Measurements from ENCODE around the gene ATAD3A.

Gene ATAD3A

DNA sequence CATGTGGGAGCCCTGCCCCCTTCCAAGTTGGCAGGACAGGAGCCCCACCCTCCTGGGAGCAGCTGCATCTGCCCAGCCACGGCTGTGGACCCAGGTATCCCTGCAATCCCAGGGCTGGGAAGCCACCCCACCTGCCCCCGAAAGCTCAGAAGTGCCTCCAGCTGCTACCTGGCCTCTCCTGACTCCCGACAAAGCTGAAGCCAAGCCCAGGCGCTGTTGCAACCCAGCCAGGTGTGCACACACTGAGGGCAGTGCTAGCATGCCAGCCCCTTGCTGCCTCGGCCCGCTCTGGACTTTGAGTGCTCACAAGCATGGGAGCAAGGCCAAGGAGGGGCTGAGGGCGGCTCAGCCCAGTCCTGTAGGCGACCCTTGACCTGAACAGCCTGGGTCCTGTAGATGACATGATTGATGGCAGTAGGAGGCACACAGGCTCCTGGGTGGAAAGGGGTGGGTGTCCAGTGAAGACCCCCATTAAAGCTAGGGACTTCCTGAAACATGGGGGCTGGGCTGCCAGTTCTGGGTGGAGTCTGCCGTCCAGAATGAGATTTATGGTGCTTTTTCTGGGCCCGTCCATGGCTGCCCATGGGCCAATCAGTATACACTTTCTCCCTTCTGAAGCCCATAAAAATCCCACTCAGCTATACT, 65.5 kb downstream of the ATAD3A start:
- DNase-seq (ENCODE audit: low read depth in 1 of 2, low spot score in 1 of 2) = no peak

DNA sequence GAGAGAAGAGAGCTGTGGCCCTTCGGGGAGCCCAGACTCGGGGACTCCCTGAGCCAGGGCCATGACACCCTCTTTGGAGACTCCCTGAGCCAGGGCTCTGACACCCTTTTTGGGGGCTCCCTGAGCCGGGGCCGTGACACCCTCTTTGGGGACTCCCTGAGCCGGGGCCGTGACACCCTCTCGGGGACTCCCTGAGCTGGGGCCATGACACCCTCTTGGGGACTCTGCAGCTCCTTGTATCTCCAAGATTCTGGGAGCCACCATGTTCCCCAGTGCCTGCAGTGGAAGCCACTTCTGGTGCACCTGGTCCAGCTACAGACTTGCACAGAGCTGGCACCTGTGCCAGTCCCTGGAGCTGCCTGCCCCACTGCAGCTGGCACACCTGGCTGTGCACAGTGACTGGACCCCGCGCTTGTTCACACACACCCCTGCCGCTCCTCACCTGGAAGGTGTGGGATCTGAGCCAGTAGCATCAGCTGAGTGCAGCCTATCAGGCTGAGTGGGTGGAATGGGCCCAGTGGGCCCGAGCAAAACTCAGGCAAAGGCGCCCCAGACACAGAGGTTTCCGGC, 66.5 kb downstream of the ATAD3A start:
- no peak for DNase-seq (ENCODE audit: low read depth in 1 of 2, low spot score in 1 of 2)

GRCh38 chr1:1582585-1583346, 70.8 kb downstream of the ATAD3A start:
- DNase-seq (ENCODE audit: low read depth in 1 of 2, low spot score in 1 of 2) = no peak

DNA sequence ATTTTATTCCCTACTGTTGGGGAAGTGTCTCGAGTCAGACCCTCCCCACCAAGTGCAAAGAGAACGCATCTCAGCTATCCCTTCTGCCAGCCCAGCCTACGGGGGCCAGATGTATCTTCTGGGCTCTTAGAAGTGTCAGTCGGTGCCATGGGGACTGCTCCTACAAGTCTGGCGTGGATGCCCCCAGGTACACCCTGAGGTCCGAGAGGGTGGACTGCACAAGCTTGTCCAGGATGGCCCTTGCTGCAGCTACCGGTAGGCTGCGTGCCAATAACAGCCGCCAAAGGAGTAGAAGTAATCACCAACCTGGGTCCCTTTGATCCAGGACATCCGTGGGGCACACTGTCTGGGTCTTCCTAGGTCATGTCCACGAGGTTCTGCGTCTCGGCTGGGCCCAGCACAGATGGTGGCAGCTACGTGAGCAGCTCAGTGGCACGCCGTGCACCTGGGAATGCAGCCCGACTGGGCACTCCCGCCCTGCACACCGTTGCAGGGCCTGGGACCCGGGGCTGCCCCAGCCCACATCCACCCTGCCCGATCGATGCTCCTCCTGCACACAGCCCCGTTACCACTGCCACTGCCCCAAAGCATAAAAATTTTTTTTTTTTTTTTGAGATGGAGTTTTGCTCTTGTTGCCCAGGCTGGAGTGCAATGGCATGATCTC, 71.5 kb downstream of the ATAD3A start:
- no peak for DNase-seq (ENCODE audit: low read depth in 1 of 2, low spot score in 1 of 2)

Measured in activated T-helper 1 cell treated with anti-CD3 and anti-CD28 coated beads, Interleukin-2, amount 50 U/mL, for 16 hours (primary cell).